GM18873 (cell line): ENCODE data around the gene CCDC8.
"Not testable (repeated sequence)": the region's sequence is repeated elsewhere in the genome, so short reads cannot be mapped to it uniquely, and the experiment has no call there.

Source experiments
- ATAC-seq: cut with Tn5 transposase; IDR thresholded peaks from one replicate; pipeline ENCODE4 v1.9.1; 2021; ENCODE audit warnings: mild to moderate bottlenecking, moderate library complexity, moderate number of reproducible peaks; ENCODE audit not compliant: unreplicated experiment, low FRiP score

The CCDC8 gene

GRCh38 chr19:46406976-46407375, 6.4 kb downstream of the CCDC8 start:
- no peak for ATAC-seq

- no peak for ATAC-seq
These were observed 8.5 kb downstream of the CCDC8 start for GRCh38 chr19:46404753-46405468.

- ATAC-seq: no peak
These were observed 9.2 kb downstream of the CCDC8 start for GRCh38 chr19:46404055-46404752.

GRCh38 chr19:46402725-46403124, 10.6 kb downstream of the CCDC8 start:
- no peak for ATAC-seq

- ATAC-seq: not testable (repeated sequence)
These were observed 15.4 kb downstream of the CCDC8 start for GRCh38 chr19:46397801-46398479.

- no peak for ATAC-seq
These were observed 19.0 kb downstream of the CCDC8 start for GRCh38 chr19:46394402-46394797.

GRCh38 chr19:46393456-46394401, 19.6 kb downstream of the CCDC8 start:
- ATAC-seq: no peak

- ATAC-seq: no peak
These were observed 20.5 kb downstream of the CCDC8 start for GRCh38 chr19:46392837-46393236.

- ATAC-seq: no peak
These were observed 21.0 kb downstream of the CCDC8 start for GRCh38 chr19:46392252-46392801.

GRCh38 chr19:46391296-46392251, 21.8 kb downstream of the CCDC8 start:
- ATAC-seq: no peak

GRCh38 chr19:46390866-46391265, 22.5 kb downstream of the CCDC8 start:
- ATAC-seq: no peak

- ATAC-seq: no peak
These were observed 23.1 kb downstream of the CCDC8 start for GRCh38 chr19:46390121-46390858.

- ATAC-seq: no peak
These were observed 24.9 kb downstream of the CCDC8 start for GRCh38 chr19:46388311-46389095.

GRCh38 chr19:46387713-46388130, 25.6 kb downstream of the CCDC8 start:
- no peak for ATAC-seq

- ATAC-seq: no peak
These were observed 26.2 kb downstream of the CCDC8 start for GRCh38 chr19:46386996-46387712.

GRCh38 chr19:46386151-46386550, 27.2 kb downstream of the CCDC8 start:
- ATAC-seq: no peak

- no peak for ATAC-seq
These were observed 27.7 kb downstream of the CCDC8 start for GRCh38 chr19:46385636-46386035.
